Progenitor cell of endocrine pancreas (in vitro differentiated cells): ENCODE results near the gene HELLS. TPM values are rescaled to one million over a fixed set of nuclear protein-coding genes. Genes with fewer than 3 reads are reported as not detected.

Experiments used
- DNase-seq: peaks from one replicate; pipeline ENCODE4 v3.0.0; 2021; ENCODE audit warnings: low spot score; ENCODE audit not compliant: unreplicated experiment
- H3K27ac Mint-ChIP-seq: 2 replicates; pipeline ENCODE4 v1.8.0; 2021; ENCODE audit warnings: mild to moderate bottlenecking, moderate library complexity, mixed read lengths
- H3K27me3 Mint-ChIP-seq: 2 replicates; pipeline ENCODE4 v1.8.0; 2021; ENCODE audit warnings: mixed read lengths
- H3K36me3 Mint-ChIP-seq: 2 replicates; pipeline ENCODE4 v1.8.0; 2022; ENCODE audit warnings: mixed read lengths; ENCODE audit not compliant: insufficient read depth
- H3K4me1 Mint-ChIP-seq: 2 replicates; pipeline ENCODE4 v1.8.0; 2021; ENCODE audit warnings: low read depth, mixed read lengths
- H3K4me3 Mint-ChIP-seq: 2 replicates; pipeline ENCODE4 v1.8.0; 2021; ENCODE audit warnings: low read depth, mild to moderate bottlenecking, moderate library complexity, mixed read lengths
- H3K9me3 Mint-ChIP-seq: 2 replicates; pipeline ENCODE4 v1.8.0; 2021; ENCODE audit warnings: low read depth, mixed read lengths
- CTCF ChIP-seq: fragments of 200-600 bp; sonication (generic); IDR thresholded peaks from one replicate; pipeline ENCODE4 v1.5.0; 2021; ENCODE audit warnings: antibody characterized with exemption, mild to moderate bottlenecking; ENCODE audit not compliant: unreplicated experiment
- long read RNA-seq: library from polyadenylated mRNA; unstranded; transcript quantifications from one replicate; pipeline ENCODE4 v2.0.0, GENCODE V29; 2020
- total RNA-seq: library from RNA; stranded (reverse); gene quantifications from 2 replicates; pipeline ENCODE4 v1.2.1, GENCODE V29; 2021

The HELLS gene
- total RNA-seq, result 118 and 132 TPM in 2 replicates
- long read RNA-seq, transcript HELLS-202 (22 exons, 3,099 nt), result major isoform, 19 of 63 reads
- long read RNA-seq, partial matches to known transcripts, result 15 of 63 reads
- long read RNA-seq, other reads (novel, unspliced or antisense), result 28 of 63 reads

GRCh38 chr10:94545391-94546048 is at the start of gene HELLS:
HELLS (plus strand) TSS chr10:94545788; CDS start chr10:94545922, 134 bp downstream.
- Mint-ChIP-seq H3K36me3 (peaks cover 2% of the 10 kb centered on the region), H3K27ac (peak within 1 kb of the TSS; percentile 98), H3K9me3 (no peaks in the 10 kb centered on the region), H3K4me1 (peaks cover 25% of the 10 kb centered on the region), H3K4me3 (peak within 1 kb of the TSS; percentile 99), H3K27me3 (no peaks in the 10 kb centered on the region)
- DNase-seq, result peak; percentile 79
- TF ChIP-seq CTCF, result no peak

DNA sequence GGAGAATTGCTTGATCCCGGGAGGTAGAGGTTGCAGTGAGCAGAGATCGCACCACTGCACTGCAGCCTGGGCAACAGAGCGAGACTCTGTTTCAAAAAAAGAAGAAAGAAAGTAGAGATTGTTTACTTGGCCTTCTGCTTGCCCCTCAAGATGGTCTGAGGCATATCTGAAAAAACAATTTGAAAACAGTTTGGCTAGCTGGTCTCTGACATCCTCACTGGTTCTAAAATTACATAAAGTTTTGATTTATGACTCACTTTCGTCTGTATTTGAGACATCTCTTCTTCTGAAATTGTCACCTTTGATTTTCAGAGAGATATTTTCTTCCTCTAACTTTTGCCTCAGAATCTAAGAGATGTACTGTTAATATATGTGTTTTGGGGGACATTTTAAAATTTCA is 49.6 kb upstream of the HELLS start:
- Mint-ChIP-seq H3K4me3 (no peak overlapping the region), H3K4me1 (no peaks in the 10 kb centered on the region), H3K9me3 (no peaks in the 10 kb centered on the region), H3K36me3 (no peaks in the 10 kb centered on the region), H3K27me3 (no peaks in the 10 kb centered on the region), H3K27ac (no peak overlapping the region)
- no peak for TF ChIP-seq CTCF
- no peak for DNase-seq

GRCh38 chr10:94496646-94497045 is 48.9 kb upstream of the HELLS start:
- Mint-ChIP-seq H3K4me1 (no peaks in the 10 kb centered on the region), H3K27me3 (no peaks in the 10 kb centered on the region), H3K36me3 (no peaks in the 10 kb centered on the region), H3K4me3 (no peak overlapping the region), H3K9me3 (no peaks in the 10 kb centered on the region), H3K27ac (no peak overlapping the region)
- no peak for TF ChIP-seq CTCF
- DNase-seq, result no peak

GRCh38 chr10:94500063-94500462 is 45.5 kb upstream of the HELLS start:
- no peak for DNase-seq
- no peaks in the 10 kb centered on the region for H3K9me3 Mint-ChIP-seq
- H3K27me3 Mint-ChIP-seq, result no peaks in the 10 kb centered on the region
- no peak overlapping the region for H3K4me3 Mint-ChIP-seq
- TF ChIP-seq CTCF, result peak; percentile 48
- no peaks in the 10 kb centered on the region for H3K4me1 Mint-ChIP-seq
- H3K27ac Mint-ChIP-seq, result no peak overlapping the region
- H3K36me3 Mint-ChIP-seq, result no peaks in the 10 kb centered on the region

DNA sequence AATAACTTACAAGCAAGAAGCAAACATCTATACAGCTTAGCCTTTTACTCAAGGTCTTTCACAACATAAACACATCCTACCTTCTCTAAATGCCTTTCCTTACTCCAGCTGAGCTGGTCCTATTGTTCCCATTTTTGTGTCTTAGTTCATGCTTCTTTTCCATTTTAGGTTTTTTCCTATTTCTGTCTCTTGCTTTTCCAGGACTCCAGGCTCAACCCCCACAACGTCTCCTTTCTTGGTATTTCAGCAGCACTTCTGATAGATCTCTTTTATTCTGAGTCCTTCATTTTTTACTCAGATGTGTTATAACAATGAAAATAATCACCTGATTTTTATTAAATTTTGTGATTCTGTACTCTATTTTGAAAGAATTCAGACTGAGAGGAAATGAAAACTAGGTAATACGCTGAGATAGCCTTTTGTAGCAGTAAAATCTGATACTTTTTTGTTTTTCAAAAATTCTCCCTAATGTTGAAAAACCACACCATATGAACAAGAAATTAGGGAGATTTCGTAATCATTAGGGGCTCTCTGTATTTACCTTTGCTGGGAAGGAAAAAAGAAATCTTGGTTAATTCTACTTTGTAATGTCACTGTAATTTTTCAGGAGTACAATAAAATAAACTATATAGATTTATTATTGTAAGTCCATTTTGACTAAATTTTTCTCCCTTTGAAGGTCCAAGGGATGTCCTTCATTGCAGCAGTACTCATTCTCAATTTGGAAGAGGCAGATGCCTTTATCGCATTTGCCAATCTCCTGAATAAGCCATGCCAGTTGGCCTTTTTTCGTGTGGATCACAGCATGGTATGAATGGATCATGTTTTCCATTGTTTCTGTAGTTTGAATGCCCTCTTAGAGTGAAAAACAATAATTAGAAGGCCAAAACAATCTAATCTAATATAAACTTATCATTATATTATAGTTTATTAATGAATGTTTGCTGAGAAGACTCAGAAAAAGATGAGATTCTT is 24.0 kb upstream of the HELLS start:
- no peaks in the 10 kb centered on the region for H3K36me3 Mint-ChIP-seq
- no peaks in the 10 kb centered on the region for H3K4me1 Mint-ChIP-seq
- H3K27me3 Mint-ChIP-seq, result no peaks in the 10 kb centered on the region
- DNase-seq, result no peak
- no peak overlapping the region for H3K4me3 Mint-ChIP-seq
- no peak for TF ChIP-seq CTCF
- no peak overlapping the region for H3K27ac Mint-ChIP-seq
- H3K9me3 Mint-ChIP-seq, result no peaks in the 10 kb centered on the region
